Measurements from ENCODE around the gene DNAJA4.

DNA sequence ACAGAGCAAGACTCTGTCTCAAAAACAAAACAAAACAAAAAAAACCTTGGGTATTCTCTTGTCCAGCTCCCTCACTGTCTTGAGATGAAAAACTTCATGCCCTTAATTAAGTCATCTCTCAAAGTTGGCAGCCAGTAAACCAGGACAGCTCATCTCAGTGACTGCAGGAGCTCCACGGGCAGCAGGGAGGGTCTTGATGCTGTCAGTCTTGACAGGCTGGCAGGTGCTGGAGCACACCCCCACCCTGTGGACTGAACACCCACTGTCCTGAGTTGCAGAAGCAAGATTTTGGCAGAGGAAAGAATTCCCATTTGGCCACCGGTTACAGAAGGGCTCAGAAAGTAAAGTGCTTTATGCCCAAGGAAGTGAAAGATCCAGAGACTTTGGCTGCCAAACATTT lies 8.0 kb downstream of the DNAJA4 start:
- TF ChIP-seq POLR2A (IDR thresholded peaks at IDR 0.05; ENCODE audit: low read depth, low read length) (no peak), POLR2AphosphoS5 (IDR thresholded peaks at IDR 0.05; ENCODE audit: low read depth, low read length) (no peak)
